ENCODE results near the gene GLRA3. TPM values are rescaled to one million over a fixed set of nuclear protein-coding genes. Genes with fewer than 3 reads are reported as not detected.

GLRA3 gene
- total and polyA plus RNA-seq, 10 of the 15 experiments (the other 5 are each of a cell fraction or from before 2014, with no cell fraction given): not detected

DNA sequence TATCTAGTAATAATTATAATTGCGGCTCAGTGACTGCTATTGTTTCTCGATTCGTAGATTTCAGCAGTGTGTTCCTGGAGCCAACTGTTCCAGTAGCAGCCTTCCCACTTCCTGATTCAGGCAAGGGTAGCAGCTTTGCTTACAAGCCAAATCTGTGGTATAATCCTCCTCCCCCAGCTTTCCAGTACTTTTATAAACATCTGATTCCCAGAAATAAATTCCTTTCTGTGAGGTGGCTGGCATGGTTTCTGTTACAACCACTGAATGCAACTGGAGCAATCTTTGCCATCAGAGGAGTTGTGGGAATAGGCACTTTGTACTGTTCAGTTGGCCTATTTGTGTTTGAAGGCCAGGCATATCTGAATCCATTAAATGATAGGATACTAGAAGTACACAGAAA is 80.0 kb downstream of the GLRA3 start (continued):
- TF ChIP-seq, protein P1, sequence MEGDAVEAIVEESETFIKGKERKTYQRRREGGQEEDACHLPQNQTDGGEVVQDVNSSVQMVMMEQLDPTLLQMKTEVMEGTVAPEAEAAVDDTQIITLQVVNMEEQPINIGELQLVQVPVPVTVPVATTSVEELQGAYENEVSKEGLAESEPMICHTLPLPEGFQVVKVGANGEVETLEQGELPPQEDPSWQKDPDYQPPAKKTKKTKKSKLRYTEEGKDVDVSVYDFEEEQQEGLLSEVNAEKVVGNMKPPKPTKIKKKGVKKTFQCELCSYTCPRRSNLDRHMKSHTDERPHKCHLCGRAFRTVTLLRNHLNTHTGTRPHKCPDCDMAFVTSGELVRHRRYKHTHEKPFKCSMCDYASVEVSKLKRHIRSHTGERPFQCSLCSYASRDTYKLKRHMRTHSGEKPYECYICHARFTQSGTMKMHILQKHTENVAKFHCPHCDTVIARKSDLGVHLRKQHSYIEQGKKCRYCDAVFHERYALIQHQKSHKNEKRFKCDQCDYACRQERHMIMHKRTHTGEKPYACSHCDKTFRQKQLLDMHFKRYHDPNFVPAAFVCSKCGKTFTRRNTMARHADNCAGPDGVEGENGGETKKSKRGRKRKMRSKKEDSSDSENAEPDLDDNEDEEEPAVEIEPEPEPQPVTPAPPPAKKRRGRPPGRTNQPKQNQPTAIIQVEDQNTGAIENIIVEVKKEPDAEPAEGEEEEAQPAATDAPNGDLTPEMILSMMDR (IDR thresholded peaks at IDR 0.05 in 2 of 3, conservative IDR thresholded peaks at IDR 0.05 in 1 of 3; ENCODE audit: control insufficient read depth in 2 of 3, extremely low read depth in 1 of 3, insufficient read depth in 1 of 3, low read depth in 3 of 3, low read length in 3 of 3): no peak
- TF ChIP-seq, protein P2, sequence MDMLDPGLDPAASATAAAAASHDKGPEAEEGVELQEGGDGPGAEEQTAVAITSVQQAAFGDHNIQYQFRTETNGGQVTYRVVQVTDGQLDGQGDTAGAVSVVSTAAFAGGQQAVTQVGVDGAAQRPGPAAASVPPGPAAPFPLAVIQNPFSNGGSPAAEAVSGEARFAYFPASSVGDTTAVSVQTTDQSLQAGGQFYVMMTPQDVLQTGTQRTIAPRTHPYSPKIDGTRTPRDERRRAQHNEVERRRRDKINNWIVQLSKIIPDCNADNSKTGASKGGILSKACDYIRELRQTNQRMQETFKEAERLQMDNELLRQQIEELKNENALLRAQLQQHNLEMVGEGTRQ (IDR thresholded peaks at IDR 0.05; ENCODE audit: borderline replicate concordance, low read depth, low read length): no peak
- no peak for TF ChIP-seq SMC3 (IDR thresholded peaks at IDR 0.05; ENCODE audit: borderline replicate concordance, low read length)

DNA sequence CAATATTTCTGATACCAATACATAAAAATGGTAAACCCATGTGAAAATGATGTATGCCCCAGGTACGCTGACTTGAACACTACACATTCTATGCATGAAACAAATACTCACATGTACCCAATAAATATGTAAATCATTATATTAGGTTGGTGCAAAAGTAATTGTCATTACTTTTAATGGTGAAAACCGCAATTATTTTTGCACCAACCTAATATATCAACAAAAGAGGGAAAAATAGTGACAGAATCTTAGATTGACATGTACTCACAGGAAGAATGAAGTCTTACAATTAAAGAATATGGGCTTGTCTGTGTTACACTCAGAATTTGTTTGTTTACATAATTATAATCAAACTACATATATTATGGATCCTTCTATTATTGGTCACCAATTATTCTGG is 82.3 kb downstream of the GLRA3 start:
- ChIA-PET RAD21 (ENCODE audit: unreplicated experiment) (no interaction called here), CTCF (no interaction called here), POLR2A (no interaction called here), SMC1A (ENCODE audit: uncharacterized antibody, unreplicated experiment) (no interaction called here)
- Histone ChIP-seq H3K27ac (ENCODE audit: control insufficient read depth, insufficient read depth) (no peak overlapping the region), H3K4me1 (ENCODE audit: control insufficient read depth, insufficient read depth, low read length) (no peaks in the 10 kb centered on the region), H3K9me3 (replicated peaks; ENCODE audit: control insufficient read depth, insufficient read depth, low read length) (no peaks in the 10 kb centered on the region), H3K4me3 (no peak overlapping the region), H2AFZ (ENCODE audit: control insufficient read depth, low read depth, low read length) (no peak overlapping the region), H3K79me2 (ENCODE audit: control insufficient read depth, insufficient read depth, low read length) (no peaks in the 10 kb centered on the region), H3K9ac (ENCODE audit: control insufficient read depth, insufficient read depth, low read length) (no peak overlapping the region), H3K36me3 (ENCODE audit: control insufficient read depth in 2 of 2, insufficient read depth in 2 of 2, low read length in 1 of 2) (no peaks in the 10 kb centered on the region), H3K4me2 (ENCODE audit: control insufficient read depth, insufficient read depth) (no peak overlapping the region), H4K20me1 (ENCODE audit: control insufficient read depth, insufficient read depth) (no peaks in the 10 kb centered on the region), H3K27me3 (replicated peaks in 1 of 2; ENCODE audit: control insufficient read depth in 2 of 2, insufficient read depth in 2 of 2, low read length in 1 of 2) (no peaks in the 10 kb centered on the region)
- in situ Hi-C loops (cut with MboI) (no loop called here), intact Hi-C loops (cut with micrococcal nuclease; ENCODE audit: unreplicated experiment) (no loop called here)
- no peak for FAIRE-seq
- TF ChIP-seq MEF2B (IDR thresholded peaks at IDR 0.05; ENCODE audit: partially characterized antibody, poor library complexity, severe bottlenecking) (no peak), KDM1A (IDR thresholded peaks at IDR 0.05; ENCODE audit: borderline replicate concordance) (no peak), PAX5 (IDR thresholded peaks at IDR 0.05; ENCODE audit: borderline replicate concordance, low read depth, low read length) (no peak), NR2C1 (IDR thresholded peaks at IDR 0.05) (no peak), GABPA (IDR thresholded peaks at IDR 0.05; ENCODE audit: low read depth) (no peak), RFX5 (IDR thresholded peaks at IDR 0.05; ENCODE audit: low read depth, low read length) (no peak), RELA (IDR thresholded peaks at IDR 0.05; ENCODE audit: borderline replicate concordance, partially characterized antibody) (no peak), KLF5 (IDR thresholded peaks at IDR 0.05; ENCODE audit: partially characterized antibody) (no peak), TCF12 (IDR thresholded peaks at IDR 0.05; ENCODE audit: low read depth, low read length) (no peak), BRCA1 (IDR thresholded peaks at IDR 0.05; ENCODE audit: low read depth, low read length) (no peak), ZNF207 (IDR thresholded peaks at IDR 0.05; ENCODE audit: borderline replicate concordance) (no peak), IKZF2 (IDR thresholded peaks at IDR 0.05) (no peak), ZZZ3 (IDR thresholded peaks at IDR 0.05; ENCODE audit: control insufficient read depth, insufficient read length, low read depth) (no peak)
- TF ChIP-seq, protein P3, sequence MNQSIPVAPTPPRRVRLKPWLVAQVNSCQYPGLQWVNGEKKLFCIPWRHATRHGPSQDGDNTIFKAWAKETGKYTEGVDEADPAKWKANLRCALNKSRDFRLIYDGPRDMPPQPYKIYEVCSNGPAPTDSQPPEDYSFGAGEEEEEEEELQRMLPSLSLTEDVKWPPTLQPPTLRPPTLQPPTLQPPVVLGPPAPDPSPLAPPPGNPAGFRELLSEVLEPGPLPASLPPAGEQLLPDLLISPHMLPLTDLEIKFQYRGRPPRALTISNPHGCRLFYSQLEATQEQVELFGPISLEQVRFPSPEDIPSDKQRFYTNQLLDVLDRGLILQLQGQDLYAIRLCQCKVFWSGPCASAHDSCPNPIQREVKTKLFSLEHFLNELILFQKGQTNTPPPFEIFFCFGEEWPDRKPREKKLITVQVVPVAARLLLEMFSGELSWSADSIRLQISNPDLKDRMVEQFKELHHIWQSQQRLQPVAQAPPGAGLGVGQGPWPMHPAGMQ (IDR thresholded peaks at IDR 0.05; ENCODE audit: borderline replicate concordance): no peak
- TF ChIP-seq, protein P4, sequence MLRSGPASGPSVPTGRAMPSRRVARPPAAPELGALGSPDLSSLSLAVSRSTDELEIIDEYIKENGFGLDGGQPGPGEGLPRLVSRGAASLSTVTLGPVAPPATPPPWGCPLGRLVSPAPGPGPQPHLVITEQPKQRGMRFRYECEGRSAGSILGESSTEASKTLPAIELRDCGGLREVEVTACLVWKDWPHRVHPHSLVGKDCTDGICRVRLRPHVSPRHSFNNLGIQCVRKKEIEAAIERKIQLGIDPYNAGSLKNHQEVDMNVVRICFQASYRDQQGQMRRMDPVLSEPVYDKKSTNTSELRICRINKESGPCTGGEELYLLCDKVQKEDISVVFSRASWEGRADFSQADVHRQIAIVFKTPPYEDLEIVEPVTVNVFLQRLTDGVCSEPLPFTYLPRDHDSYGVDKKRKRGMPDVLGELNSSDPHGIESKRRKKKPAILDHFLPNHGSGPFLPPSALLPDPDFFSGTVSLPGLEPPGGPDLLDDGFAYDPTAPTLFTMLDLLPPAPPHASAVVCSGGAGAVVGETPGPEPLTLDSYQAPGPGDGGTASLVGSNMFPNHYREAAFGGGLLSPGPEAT (IDR thresholded peaks at IDR 0.05; ENCODE audit: low read depth): no peak
- 0% methylated on average over 2 of the region's 2 CpGs for WGBS (ENCODE audit: insufficient coverage, insufficient replicate concordance, low lambda C conversion rate, missing lambda C conversion rate)
- no TSS peak for BruUV-seq (replicated peaks)
- ATAC-seq: no peak
- no peak for DNase-seq (ENCODE audit: low read depth, low spot score)
